Measurements from ENCODE around the gene FOXF2. TPM values are rescaled to one million over a fixed set of nuclear protein-coding genes. Genes with fewer than 3 reads are reported as not detected.

FOXF2 gene
- total and polyA plus RNA-seq, 2 donors (not counting 3 experiments of a cell fraction or from before 2014, with no cell fraction given) = not detected

GRCh38 chr6:1349655-1350054 is 39.7 kb upstream of the FOXF2 start:
- Histone ChIP-seq H3K79me2 (ENCODE audit: control insufficient read depth, insufficient read depth, low read length) (no peaks in the 10 kb centered on the region), H3K4me2 (ENCODE audit: insufficient read depth, low read length) (no peak overlapping the region), H3K27me3 (ENCODE audit: control insufficient read depth in 2 of 2, insufficient read depth in 2 of 2, low read length in 2 of 2) (no peaks in the 10 kb centered on the region), H3K4me1 (ENCODE audit: control insufficient read depth, extremely low read depth, insufficient read depth, low read length) (no peaks in the 10 kb centered on the region), H4K20me1 (replicated peaks; ENCODE audit: control insufficient read depth, extremely low read depth, insufficient read depth, low read length) (no peaks in the 10 kb centered on the region), H3K9me1 (replicated peaks; ENCODE audit: control insufficient read depth, extremely low read depth, insufficient read depth, low read length) (no peaks in the 10 kb centered on the region), H3K27ac (ENCODE audit: insufficient read depth, low read depth, low read length) (no peak overlapping the region), H3K4me3 (replicated peaks in 1 of 3; ENCODE audit: insufficient read depth in 1 of 3, low read depth in 1 of 3, low read length in 3 of 3) (no peak overlapping the region), H3K36me3 (ENCODE audit: control insufficient read depth in 2 of 2, extremely low read depth in 1 of 2, insufficient read depth in 2 of 2, low read length in 2 of 2) (no peaks in the 10 kb centered on the region), H3K9ac (replicated peaks; ENCODE audit: extremely low read depth, insufficient read depth, low read length) (no peak overlapping the region), H3K9me3 (replicated peaks; ENCODE audit: control insufficient read depth, insufficient read depth, low read length) (no peaks in the 10 kb centered on the region), H2AFZ (ENCODE audit: low read depth, low read length) (no peak overlapping the region)
- ChIA-PET CTCF (no interaction called here), POLR2A (no interaction called here)
- intact Hi-C loops (cut with micrococcal nuclease) (no loop called here), dilution Hi-C loops (cut with MboI; ENCODE audit: extremely low pct_ligation_motif_present, low sequenced_read_pairs) (no loop called here)
- FAIRE-seq = no peak
- TF ChIP-seq MYC (IDR thresholded peaks at IDR 0.05; ENCODE audit: low read depth, low read length) (no peak), POLR2AphosphoS5 (IDR thresholded peaks at IDR 0.05; ENCODE audit: insufficient read depth, low read depth, low read length) (no peak), EZH2 (IDR thresholded peaks at IDR 0.05; ENCODE audit: borderline replicate concordance, low read depth, low read length, severe bottlenecking) (no peak), POLR2A (IDR thresholded peaks at IDR 0.05; ENCODE audit: low read depth, low read length) (no peak), JUN (IDR thresholded peaks at IDR 0.05; ENCODE audit: borderline replicate concordance, insufficient read depth, insufficient read length, low read depth) (no peak), FOS (IDR thresholded peaks at IDR 0.05; ENCODE audit: borderline replicate concordance, insufficient read depth, low read length) (no peak), GATA2 (IDR thresholded peaks at IDR 0.05; ENCODE audit: insufficient read depth, insufficient read length, low read depth, low read length) (no peak), CTCF (IDR thresholded peaks at IDR 0.05; ENCODE audit: extremely low read depth in 1 of 2, insufficient read depth in 1 of 2, low read depth in 1 of 2, low read length in 2 of 2) (no peak)
- TF ChIP-seq, protein P1, sequence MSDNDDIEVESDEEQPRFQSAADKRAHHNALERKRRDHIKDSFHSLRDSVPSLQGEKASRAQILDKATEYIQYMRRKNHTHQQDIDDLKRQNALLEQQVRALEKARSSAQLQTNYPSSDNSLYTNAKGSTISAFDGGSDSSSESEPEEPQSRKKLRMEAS (IDR thresholded peaks at IDR 0.05; ENCODE audit: insufficient read depth, insufficient read length) = no peak
- BruUV-seq (replicated peaks) = no TSS peak
- no peak for DNase-seq (ENCODE audit: low read depth, low spot score)
